VCaP (cell line): Measurements from ENCODE around the gene ROBO1.

Experiments used
- H3K27ac ChIP-seq: fragments of 450-650 bp; 2 replicates; pipeline ENCODE4 v1.5.1; 2017
- TF ChIP-seq, protein P1 (sequence below): fragments of 450-650 bp; conservative IDR thresholded peaks from 2 replicates; pipeline ENCODE4 v1.5.1; 2017; ENCODE audit warnings: mild to moderate bottlenecking, moderate library complexity

ROBO1 gene

DNA sequence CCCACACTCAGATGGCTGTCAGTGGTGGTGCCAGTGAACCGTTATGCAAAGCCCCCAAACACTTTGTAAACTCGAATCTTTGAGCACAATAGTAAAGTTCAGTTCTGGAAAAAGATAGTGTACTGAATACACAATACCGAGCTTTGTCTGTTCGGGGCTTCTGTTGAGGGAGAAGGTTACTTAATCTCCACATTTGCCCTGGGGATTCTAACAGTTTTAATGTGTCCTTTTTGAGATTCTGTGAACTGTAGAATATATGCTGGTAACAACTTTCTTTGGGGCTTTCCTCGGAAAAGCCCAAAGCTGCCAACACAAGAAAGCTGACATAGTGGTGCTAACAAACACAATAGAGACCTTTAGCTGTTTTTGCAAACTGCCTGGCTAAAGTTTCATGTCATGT lies 686.5 kb downstream of the ROBO1 start:
- H3K27ac ChIP-seq = no peak overlapping the region
- TF ChIP-seq, protein P1, sequence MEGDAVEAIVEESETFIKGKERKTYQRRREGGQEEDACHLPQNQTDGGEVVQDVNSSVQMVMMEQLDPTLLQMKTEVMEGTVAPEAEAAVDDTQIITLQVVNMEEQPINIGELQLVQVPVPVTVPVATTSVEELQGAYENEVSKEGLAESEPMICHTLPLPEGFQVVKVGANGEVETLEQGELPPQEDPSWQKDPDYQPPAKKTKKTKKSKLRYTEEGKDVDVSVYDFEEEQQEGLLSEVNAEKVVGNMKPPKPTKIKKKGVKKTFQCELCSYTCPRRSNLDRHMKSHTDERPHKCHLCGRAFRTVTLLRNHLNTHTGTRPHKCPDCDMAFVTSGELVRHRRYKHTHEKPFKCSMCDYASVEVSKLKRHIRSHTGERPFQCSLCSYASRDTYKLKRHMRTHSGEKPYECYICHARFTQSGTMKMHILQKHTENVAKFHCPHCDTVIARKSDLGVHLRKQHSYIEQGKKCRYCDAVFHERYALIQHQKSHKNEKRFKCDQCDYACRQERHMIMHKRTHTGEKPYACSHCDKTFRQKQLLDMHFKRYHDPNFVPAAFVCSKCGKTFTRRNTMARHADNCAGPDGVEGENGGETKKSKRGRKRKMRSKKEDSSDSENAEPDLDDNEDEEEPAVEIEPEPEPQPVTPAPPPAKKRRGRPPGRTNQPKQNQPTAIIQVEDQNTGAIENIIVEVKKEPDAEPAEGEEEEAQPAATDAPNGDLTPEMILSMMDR = no peak

DNA sequence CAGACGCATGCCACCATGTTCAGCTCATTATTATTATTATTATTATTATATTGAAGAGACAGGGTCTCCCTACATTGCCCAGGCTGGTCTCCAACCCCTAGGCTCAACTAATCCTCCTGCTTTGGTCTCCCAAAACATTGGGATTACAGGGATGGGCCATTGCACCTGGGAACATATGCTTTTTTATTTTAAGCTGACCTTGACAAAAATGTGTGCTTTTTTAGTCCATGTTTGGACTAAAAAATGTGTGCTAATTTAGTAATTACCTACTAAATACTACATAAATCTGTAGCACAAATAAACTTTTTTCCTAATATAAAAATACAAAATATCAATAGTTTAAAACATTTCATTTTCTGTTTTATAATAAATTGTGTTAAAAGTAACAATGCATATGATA lies 693.2 kb downstream of the ROBO1 start:
- TF ChIP-seq, protein P1 = no peak

DNA sequence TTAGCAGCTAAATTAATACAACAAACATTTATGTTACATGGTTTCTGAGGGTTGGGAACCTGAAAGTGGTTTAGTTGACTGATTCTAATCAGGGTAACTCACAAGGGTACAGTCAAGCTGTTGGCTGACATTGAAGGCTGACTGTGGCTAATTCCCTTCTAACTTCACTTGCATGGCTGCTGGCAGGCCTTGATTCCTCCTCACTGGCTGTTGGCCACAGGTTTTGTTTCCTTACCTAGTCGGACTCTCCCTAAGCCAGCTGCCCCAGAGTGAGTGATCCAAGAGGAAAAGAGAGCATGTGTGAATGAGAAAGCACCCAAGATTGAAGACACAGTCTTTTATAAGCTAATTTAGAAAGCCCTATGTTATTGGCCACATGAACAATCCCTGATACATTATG lies 700.1 kb downstream of the ROBO1 start:
- no peak overlapping the region for H3K27ac ChIP-seq
- TF ChIP-seq, protein P1 = no peak

More for the DNA sequence above, 693.2 kb downstream of the ROBO1 start:
- H3K27ac ChIP-seq = no peak overlapping the region

DNA sequence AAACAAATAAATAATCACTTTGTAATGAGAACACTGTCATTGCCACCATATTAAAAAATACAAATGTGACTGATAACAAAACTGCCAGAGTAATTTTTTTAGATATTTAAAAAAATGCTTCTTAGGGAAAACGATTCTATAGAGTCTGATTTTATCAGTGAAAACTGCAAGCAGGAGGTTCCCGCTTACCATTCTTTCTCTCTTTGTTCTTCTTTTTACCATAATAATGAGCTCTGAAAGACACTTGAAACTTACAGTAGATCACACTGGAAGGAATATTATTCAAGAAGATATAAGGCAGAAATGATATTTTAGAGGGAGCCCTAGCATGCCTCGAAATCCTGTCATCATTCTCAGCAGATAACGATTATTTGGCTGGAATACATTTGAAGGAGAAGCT lies 701.3 kb downstream of the ROBO1 start:
- no peak overlapping the region for H3K27ac ChIP-seq
- TF ChIP-seq, protein P1 = no peak

DNA sequence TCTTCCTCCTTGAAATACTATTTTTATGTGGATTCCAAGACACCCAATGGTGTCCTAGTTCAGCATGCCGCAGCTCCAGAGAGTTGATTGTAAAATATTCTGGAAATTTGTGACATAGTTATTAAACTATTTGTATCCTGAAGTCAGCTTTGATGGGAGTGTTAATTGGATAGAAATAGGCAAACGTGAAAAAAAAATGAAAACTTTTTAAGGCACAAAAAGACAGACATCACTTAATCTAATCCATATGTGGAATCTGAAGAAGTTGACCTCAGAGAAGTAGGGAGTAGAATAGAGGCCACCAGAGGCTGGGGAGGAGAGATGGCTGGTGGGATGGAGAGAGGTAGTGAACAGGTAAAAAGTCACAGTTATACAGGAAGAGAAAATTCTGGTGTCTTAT lies 704.2 kb downstream of the ROBO1 start:
- no peak overlapping the region for H3K27ac ChIP-seq
- TF ChIP-seq, protein P1 = no peak

DNA sequence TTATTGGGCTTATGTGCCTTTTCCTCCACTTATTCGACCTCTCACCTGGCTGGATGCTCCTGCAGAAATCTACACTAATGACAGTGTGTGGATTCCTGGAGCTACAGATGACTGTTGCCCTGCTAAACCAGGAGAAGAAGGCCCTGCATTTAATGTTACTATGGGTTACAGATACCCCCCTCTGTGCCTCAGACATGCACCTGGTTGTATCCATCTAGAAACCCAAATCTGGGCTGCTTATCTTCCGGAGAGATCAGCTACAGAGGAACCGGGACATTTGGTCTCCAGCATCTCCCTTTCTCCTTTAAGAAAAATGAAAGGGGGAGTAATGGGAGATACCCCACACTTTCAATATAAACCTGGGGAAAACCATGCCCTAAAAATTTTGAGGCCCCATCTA lies 710.0 kb downstream of the ROBO1 start:
- no peak overlapping the region for H3K27ac ChIP-seq
- TF ChIP-seq, protein P1 = no peak

DNA sequence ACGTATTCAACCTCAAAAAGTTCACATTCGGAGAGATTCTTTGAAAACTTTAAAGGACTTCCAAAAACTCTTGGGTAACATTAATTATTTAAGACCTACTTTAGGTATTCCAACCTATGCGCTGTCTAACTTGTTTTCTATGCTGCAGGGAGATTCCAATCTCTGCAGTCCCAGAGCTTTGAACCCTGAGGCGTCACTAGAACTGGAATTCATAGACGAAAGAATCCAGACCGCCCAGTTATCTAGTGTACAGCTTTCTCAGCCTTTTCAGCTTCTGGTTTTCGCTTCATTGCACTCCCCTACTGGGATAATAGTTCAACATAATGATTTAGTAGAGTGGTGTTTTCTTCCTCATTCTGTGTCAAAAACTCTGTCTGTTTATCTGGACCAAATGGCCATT lies 711.3 kb downstream of the ROBO1 start:
- no peak overlapping the region for H3K27ac ChIP-seq
- TF ChIP-seq, protein P1 = no peak
